Hematopoietic multipotent progenitor cell treated with erythropoietin and hydrocortisone succinate and interleukin-3 and kit ligand, for 17 days (in vitro differentiated cells): ENCODE data around the gene STEEP1.
A peak's percentile ranks its signal among the peaks of the same experiment; 100 is the strongest.

Experiments
- DNase-seq: peaks from one replicate; pipeline ENCODE4 v3.0.0-alpha.2; 2015; ENCODE audit warnings: low spot score

The STEEP1 gene

GRCh38 chrX:119565107-119565663, at the start of gene STEEP1:
STEEP1 (minus strand) TSS chrX:119565409; CDS start chrX:119565355, 54 bp downstream.
- peak; percentile 91 for DNase-seq

- no peak for DNase-seq
Observed at GRCh38 chrX:119614776-119615175, 49.6 kb upstream of the STEEP1 start.

- DNase-seq = no peak
Observed at GRCh38 chrX:119607018-119607389, 41.8 kb upstream of the STEEP1 start.

GRCh38 chrX:119606280-119607017, 41.2 kb upstream of the STEEP1 start, which contains the start of gene NKRF:
NKRF (minus strand) TSS chrX:119606424.
- peak; percentile 92 for DNase-seq

- DNase-seq = peak; percentile 13
Observed at GRCh38 chrX:119605464-119606279, 40.5 kb upstream of the STEEP1 start.

- DNase-seq = no peak
Observed at GRCh38 chrX:119604766-119605463, 39.7 kb upstream of the STEEP1 start.

GRCh38 chrX:119602701-119603255, 37.6 kb upstream of the STEEP1 start:
- no peak for DNase-seq

GRCh38 chrX:119589810-119590209, 24.6 kb upstream of the STEEP1 start:
- no peak for DNase-seq

GRCh38 chrX:119583431-119584059, 18.3 kb upstream of the STEEP1 start:
- no peak for DNase-seq

- no peak for DNase-seq
Observed at GRCh38 chrX:119579414-119579813, 14.2 kb upstream of the STEEP1 start.

- DNase-seq = peak; percentile 85
Observed at GRCh38 chrX:119574394-119575266, 9.4 kb upstream of the STEEP1 start, which contains the start of gene UBE2A. UBE2A (plus strand) TSS chrX:119574563; CDS start chrX:119574712, 149 bp downstream.

- no peak for DNase-seq
Observed at GRCh38 chrX:119573840-119574393, 8.7 kb upstream of the STEEP1 start.

- DNase-seq = peak; percentile 10
Observed at GRCh38 chrX:119573222-119573621, 8.0 kb upstream of the STEEP1 start.

GRCh38 chrX:119570351-119570835, 5.2 kb upstream of the STEEP1 start:
- DNase-seq = no peak

- no peak for DNase-seq
Observed at GRCh38 chrX:119552508-119552907, 12.7 kb downstream of the STEEP1 start.

- DNase-seq = no peak
Observed at GRCh38 chrX:119549327-119550016, 15.7 kb downstream of the STEEP1 start.

- DNase-seq = no peak
Observed at GRCh38 chrX:119541188-119541587, 24.0 kb downstream of the STEEP1 start.

GRCh38 chrX:119539872-119540271, 25.3 kb downstream of the STEEP1 start:
- no peak for DNase-seq

GRCh38 chrX:119537487-119537886, 27.7 kb downstream of the STEEP1 start:
- DNase-seq = no peak
